Activated CD4-positive, alpha-beta T cell treated with anti-CD3 and anti-CD28 coated beads, Interleukin-2, amount 50 U/mL, for 48 hours (primary cell): ENCODE results near the gene NTF3.

Experiments
- DNase-seq, 2 experiments: peaks; one replicate each; pipeline ENCODE4 v3.0.0-alpha.2; 2020

The NTF3 gene

GRCh38 chr12:5489760-5490406 lies 58.0 kb downstream of the NTF3 start:
- DNase-seq, result no peak

GRCh38 chr12:5492562-5492961 lies 60.7 kb downstream of the NTF3 start:
- no peak for DNase-seq

GRCh38 chr12:5493018-5493417 lies 61.1 kb downstream of the NTF3 start:
- DNase-seq, result no peak

- no peak for DNase-seq
These were observed 62.4 kb downstream of the NTF3 start for GRCh38 chr12:5494343-5494742.

GRCh38 chr12:5497329-5498053 lies 65.6 kb downstream of the NTF3 start:
- DNase-seq, result no peak

- no peak for DNase-seq
These were observed 66.2 kb downstream of the NTF3 start for GRCh38 chr12:5498076-5498475.

- no peak for DNase-seq
These were observed 66.9 kb downstream of the NTF3 start for GRCh38 chr12:5498806-5499205.

GRCh38 chr12:5499566-5500330 lies 67.8 kb downstream of the NTF3 start:
- DNase-seq, result no peak

- DNase-seq, result no peak
These were observed 68.4 kb downstream of the NTF3 start for GRCh38 chr12:5500331-5500659.

GRCh38 chr12:5503774-5504173 lies 71.9 kb downstream of the NTF3 start:
- no peak for DNase-seq

GRCh38 chr12:5505116-5505515 lies 73.2 kb downstream of the NTF3 start:
- DNase-seq, result no peak

GRCh38 chr12:5505751-5506150 lies 73.8 kb downstream of the NTF3 start:
- DNase-seq, result no peak

GRCh38 chr12:5506295-5506694 lies 74.4 kb downstream of the NTF3 start:
- no peak for DNase-seq

- DNase-seq, result no peak
These were observed 74.9 kb downstream of the NTF3 start for GRCh38 chr12:5506821-5507231.

- DNase-seq, result no peak
These were observed 75.6 kb downstream of the NTF3 start for GRCh38 chr12:5507401-5507935.

GRCh38 chr12:5507944-5508343 lies 76.0 kb downstream of the NTF3 start:
- no peak for DNase-seq

GRCh38 chr12:5509102-5509501 lies 77.2 kb downstream of the NTF3 start:
- no peak for DNase-seq

- no peak for DNase-seq
These were observed 77.6 kb downstream of the NTF3 start for GRCh38 chr12:5509557-5509956.

- DNase-seq, result no peak
These were observed 78.4 kb downstream of the NTF3 start for GRCh38 chr12:5510251-5510805.

- no peak for DNase-seq
These were observed 79.3 kb downstream of the NTF3 start for GRCh38 chr12:5511256-5511643.

GRCh38 chr12:5511644-5512600 lies 80.0 kb downstream of the NTF3 start:
- peak; percentile 2 to 9 for DNase-seq

- DNase-seq, result no peak
These were observed 80.7 kb downstream of the NTF3 start for GRCh38 chr12:5512601-5512970.
